ENCODE results near the gene KLF11.

- TF ChIP-seq POLR2AphosphoS5 (IDR thresholded peaks at IDR 0.05; ENCODE audit: borderline replicate concordance, low read depth, low read length) = no peak
- no peak for TF ChIP-seq EZH2 (IDR thresholded peaks at IDR 0.05)
These were observed 41.8 kb upstream of the KLF11 start for GRCh38 chr2:10001586-10001985.

Measured in SK-N-MC (cell line).